Fibroblast of skin of right biceps (primary cell): Measurements from ENCODE around the gene DDX46.
"Not testable (repeated sequence)": the region's sequence is repeated elsewhere in the genome, so short reads cannot be mapped to it uniquely, and the experiment has no call there.

ENCODE experiments used
- DNase-seq: peaks from one replicate; pipeline ENCODE4 v3.0.0-alpha.2; 2013

DDX46 gene

GRCh38 chr5:134846641-134846960, 88.0 kb downstream of the DDX46 start:
- DNase-seq, result peak; percentile 28

GRCh38 chr5:134849434-134849933, 90.9 kb downstream of the DDX46 start:
- DNase-seq, result not testable (repeated sequence)

- peak; percentile 56 for DNase-seq
Measured at GRCh38 chr5:134851307-134851923, 92.8 kb downstream of the DDX46 start.

GRCh38 chr5:134856465-134856864, 97.9 kb downstream of the DDX46 start:
- not testable (repeated sequence) for DNase-seq

GRCh38 chr5:134857401-134857800, 98.8 kb downstream of the DDX46 start:
- DNase-seq, result no peak

- DNase-seq, result no peak
Measured at GRCh38 chr5:134864707-134865106, 106.1 kb downstream of the DDX46 start.

GRCh38 chr5:134873494-134873893, 114.9 kb downstream of the DDX46 start:
- no peak for DNase-seq

GRCh38 chr5:134873987-134874830, 115.6 kb downstream of the DDX46 start, which contains the start of gene TXNDC15:
Gene TXNDC15, plus strand, starts transcription at chr5:134874371. Its CDS starts 57 bp downstream, at chr5:134874428.
- peak; percentile 86 for DNase-seq

GRCh38 chr5:134874831-134875655, 116.5 kb downstream of the DDX46 start:
- DNase-seq, result peak; percentile 87

GRCh38 chr5:134877159-134877558, 118.6 kb downstream of the DDX46 start:
- no peak for DNase-seq

GRCh38 chr5:134878403-134878802, 119.8 kb downstream of the DDX46 start:
- no peak for DNase-seq

- no peak for DNase-seq
Measured at GRCh38 chr5:134879456-134879855, 120.9 kb downstream of the DDX46 start.
